HepG2 (cell line): Measurements from ENCODE around the gene USP35. TPM values are rescaled to one million over a fixed set of nuclear protein-coding genes. Genes with fewer than 3 reads are reported as not detected.

ENCODE experiments used
- EP300 ChIP-seq, 3 experiments: sonication (generic) in 1 of 3; formaldehyde crosslinking in 1 of 3; IDR thresholded peaks; 2 replicates each; pipeline versions ENCODE4 v1.5.1 to v1.6.1; 2011 to 2020; ENCODE audit warnings: low read depth in 2 of 3, low read length in 2 of 3, borderline replicate concordance in 1 of 3, improper control_type of control experiment in 1 of 3, mild to moderate bottlenecking in 1 of 3, missing genetic modification reagents in 1 of 3, moderate library complexity in 1 of 3
- GPN1 ChIP-seq: sonication (generic); formaldehyde crosslinking; IDR thresholded peaks from 2 replicates; pipeline ENCODE4 v1.5.1; 2020; ENCODE audit warnings: missing genetic modification reagents, borderline replicate concordance
- HMGXB3 ChIP-seq: sonication (generic); formaldehyde crosslinking; IDR thresholded peaks from 2 replicates; pipeline ENCODE4 v1.4.0; 2020; ENCODE audit warnings: missing genetic modification reagents, borderline replicate concordance
- IRF2 ChIP-seq: IDR thresholded peaks from 2 replicates; pipeline ENCODE4 v1.6.1; 2018; ENCODE audit warnings: missing genetic modification reagents, missing compliant biosample characterization
- JDP2 ChIP-seq: sonication (generic); formaldehyde crosslinking; IDR thresholded peaks from 2 replicates; pipeline ENCODE4 v1.8.1; 2022; ENCODE audit warnings: missing genetic modification reagents, borderline replicate concordance
- KDM5B ChIP-seq: sonication (generic); formaldehyde crosslinking; IDR thresholded peaks from 2 replicates; pipeline ENCODE4 v1.4.0; 2020; ENCODE audit warnings: missing genetic modification reagents, mild to moderate bottlenecking, borderline replicate concordance
- SMC3 ChIP-seq: IDR thresholded peaks from 2 replicates; pipeline ENCODE4 v1.6.1; 2011; ENCODE audit warnings: low read length, improper control_type of control experiment
- SOX13 ChIP-seq, 3 experiments: fragments of 450-650 bp in 1 of 3; sonication (generic) in 1 of 3; formaldehyde crosslinking in 1 of 3; IDR thresholded peaks in 2 of 3; conservative IDR thresholded peaks in 1 of 3; 2 replicates each; pipeline versions ENCODE4 v1.5.0 to v1.6.1; 2016 to 2020; ENCODE audit warnings: antibody characterized with exemption in 1 of 3, mild to moderate bottlenecking in 1 of 3, missing compliant biosample characterization in 1 of 3, missing genetic modification reagents in 1 of 3, moderate library complexity in 1 of 3
- ZIK1 ChIP-seq: sonication (generic); formaldehyde crosslinking; IDR thresholded peaks from 2 replicates; pipeline ENCODE4 v1.5.0; 2020; ENCODE audit warnings: mild to moderate bottlenecking, low read depth, missing genetic modification reagents, borderline replicate concordance
- ZNF720 ChIP-seq: sonication (generic); formaldehyde crosslinking; IDR thresholded peaks from 2 replicates; pipeline ENCODE4 v1.4.0; 2020; ENCODE audit warnings: missing genetic modification reagents
- polyA plus RNA-seq, 8 experiments: library from polyadenylated mRNA; depleted of rRNA in 3 of 8; stranded (reverse) in 7 of 8; unstranded in 1 of 8; fragments of >200 nt; fragmentation: Illumina TruSeq in 4 of 8; extraction: Trizol in 4 of 8; gene quantifications; 2 replicates each; pipeline versions ENCODE4 v1.2.1 to v1.2.3, GENCODE V29; 2011 to 2016; ENCODE audit warnings: low read depth in 4 of 8, missing spikeins in 1 of 8, mixed read lengths in 1 of 8; ENCODE audit not compliant: insufficient read depth in 1 of 8
- total RNA-seq, 5 experiments: library from RNA; depleted of rRNA; stranded (reverse); fragments of >200 nt; fragmentation: Illumina TruSeq; extraction: Trizol; gene quantifications; 2 replicates each; pipeline ENCODE4 v1.2.3, GENCODE V29; 2016; ENCODE audit warnings: low read depth in 1 of 5
- TF ChIP-seq, protein P1 (sequence below): sonication (generic); formaldehyde crosslinking; IDR thresholded peaks from 2 replicates; pipeline ENCODE4 v1.8.1; 2023; ENCODE audit warnings: mild to moderate bottlenecking, missing genetic modification reagents, borderline replicate concordance
- TF ChIP-seq, protein P2 (sequence below): sonication (generic); formaldehyde crosslinking; IDR thresholded peaks from 2 replicates; pipeline ENCODE4 v1.5.0; 2020; ENCODE audit warnings: mild to moderate bottlenecking, missing genetic modification reagents
- TF ChIP-seq, protein P3 (sequence below): sonication (generic); formaldehyde crosslinking; IDR thresholded peaks from 2 replicates; pipeline ENCODE4 v1.5.1; 2020; ENCODE audit warnings: missing genetic modification reagents, mild to moderate bottlenecking, borderline replicate concordance
- TF ChIP-seq, protein P4 (sequence below): IDR thresholded peaks from 2 replicates; pipeline ENCODE4 v1.6.1; 2016; ENCODE audit warnings: missing biosample characterization, missing genetic modification reagents, low read depth
- TF ChIP-seq, protein P5 (sequence below): sonication (generic); formaldehyde crosslinking; IDR thresholded peaks from 2 replicates; pipeline ENCODE4 v1.5.0; 2020; ENCODE audit warnings: mild to moderate bottlenecking, missing genetic modification reagents, moderate library complexity

USP35 gene
- total and polyA plus RNA-seq, 2 of the 13 experiments (the other 11 are each of a cell fraction or from before 2014, with no cell fraction given), result 4.6 to 7.7 TPM

DNA sequence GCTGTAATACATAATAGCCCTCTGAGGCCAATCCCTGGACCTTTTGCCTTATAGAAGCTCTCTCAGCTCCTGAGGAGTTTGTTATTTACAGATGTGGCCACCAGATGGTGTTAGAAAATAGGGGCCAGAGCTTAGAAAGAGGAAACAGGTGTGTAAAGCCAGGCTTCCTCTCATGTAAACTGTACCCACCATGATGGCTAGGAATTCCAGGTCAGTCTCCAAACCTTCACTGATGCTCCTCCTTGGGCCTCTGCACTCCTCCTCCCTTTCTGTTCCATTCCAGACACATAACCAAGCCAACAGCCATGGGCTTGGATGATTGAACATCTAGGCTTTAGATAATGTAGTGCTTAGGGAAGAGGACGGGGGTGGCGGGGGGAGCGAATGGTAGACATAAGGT is 39.7 kb downstream of the USP35 start (continued):
- TF ChIP-seq EP300 (IDR thresholded peaks at IDR 0.05; ENCODE audit: low read depth in 2 of 2, low read length in 2 of 2) (peak in 1 of 2 experiments; percentile 8; a peak in 1 of 4 replicates), EP300 (CRISPR knock-in tag; IDR thresholded peaks at IDR 0.05; ENCODE audit: borderline replicate concordance) (no peak), ZIK1 (CRISPR knock-in tag) (no peak), GPN1 (CRISPR knock-in tag) (no peak), IRF2 (peak; percentile 32; the same call in 1 of the 2 replicates), SMC3 (peak; percentile 86), SOX13 (IDR thresholded peaks at IDR 0.05) (no peak), SOX13 (CRISPR knock-in tag; conservative IDR thresholded peaks at IDR 0.05 in 1 of 2, IDR thresholded peaks at IDR 0.05 in 1 of 2) (no peak), ZNF720 (CRISPR knock-in tag) (no peak), JDP2 (CRISPR knock-in tag) (no peak), HMGXB3 (CRISPR knock-in tag) (no peak), KDM5B (CRISPR knock-in tag) (no peak)
- TF ChIP-seq, protein P1, sequence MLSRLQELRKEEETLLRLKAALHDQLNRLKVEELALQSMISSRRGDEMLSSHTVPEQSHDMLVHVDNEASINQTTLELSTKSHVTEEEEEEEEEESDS (CRISPR knock-in tag), result no peak
- TF ChIP-seq, protein P2, sequence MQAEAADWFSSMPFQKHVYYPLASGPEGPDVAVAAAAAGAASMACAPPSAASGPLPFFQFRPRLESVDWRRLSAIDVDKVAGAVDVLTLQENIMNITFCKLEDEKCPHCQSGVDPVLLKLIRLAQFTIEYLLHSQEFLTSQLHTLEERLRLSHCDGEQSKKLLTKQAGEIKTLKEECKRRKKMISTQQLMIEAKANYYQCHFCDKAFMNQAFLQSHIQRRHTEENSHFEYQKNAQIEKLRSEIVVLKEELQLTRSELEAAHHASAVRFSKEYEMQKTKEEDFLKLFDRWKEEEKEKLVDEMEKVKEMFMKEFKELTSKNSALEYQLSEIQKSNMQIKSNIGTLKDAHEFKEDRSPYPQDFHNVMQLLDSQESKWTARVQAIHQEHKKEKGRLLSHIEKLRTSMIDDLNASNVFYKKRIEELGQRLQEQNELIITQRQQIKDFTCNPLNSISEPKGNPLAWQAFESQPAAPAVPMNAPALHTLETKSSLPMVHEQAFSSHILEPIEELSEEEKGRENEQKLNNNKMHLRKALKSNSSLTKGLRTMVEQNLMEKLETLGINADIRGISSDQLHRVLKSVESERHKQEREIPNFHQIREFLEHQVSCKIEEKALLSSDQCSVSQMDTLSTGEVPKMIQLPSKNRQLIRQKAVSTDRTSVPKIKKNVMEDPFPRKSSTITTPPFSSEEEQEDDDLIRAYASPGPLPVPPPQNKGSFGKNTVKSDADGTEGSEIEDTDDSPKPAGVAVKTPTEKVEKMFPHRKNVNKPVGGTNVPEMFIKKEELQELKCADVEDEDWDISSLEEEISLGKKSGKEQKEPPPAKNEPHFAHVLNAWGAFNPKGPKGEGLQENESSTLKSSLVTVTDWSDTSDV (CRISPR knock-in tag), result no peak
- TF ChIP-seq, protein P3, sequence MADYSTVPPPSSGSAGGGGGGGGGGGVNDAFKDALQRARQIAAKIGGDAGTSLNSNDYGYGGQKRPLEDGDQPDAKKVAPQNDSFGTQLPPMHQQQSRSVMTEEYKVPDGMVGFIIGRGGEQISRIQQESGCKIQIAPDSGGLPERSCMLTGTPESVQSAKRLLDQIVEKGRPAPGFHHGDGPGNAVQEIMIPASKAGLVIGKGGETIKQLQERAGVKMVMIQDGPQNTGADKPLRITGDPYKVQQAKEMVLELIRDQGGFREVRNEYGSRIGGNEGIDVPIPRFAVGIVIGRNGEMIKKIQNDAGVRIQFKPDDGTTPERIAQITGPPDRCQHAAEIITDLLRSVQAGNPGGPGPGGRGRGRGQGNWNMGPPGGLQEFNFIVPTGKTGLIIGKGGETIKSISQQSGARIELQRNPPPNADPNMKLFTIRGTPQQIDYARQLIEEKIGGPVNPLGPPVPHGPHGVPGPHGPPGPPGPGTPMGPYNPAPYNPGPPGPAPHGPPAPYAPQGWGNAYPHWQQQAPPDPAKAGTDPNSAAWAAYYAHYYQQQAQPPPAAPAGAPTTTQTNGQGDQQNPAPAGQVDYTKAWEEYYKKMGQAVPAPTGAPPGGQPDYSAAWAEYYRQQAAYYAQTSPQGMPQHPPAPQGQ (CRISPR knock-in tag), result no peak
- TF ChIP-seq, protein P4, sequence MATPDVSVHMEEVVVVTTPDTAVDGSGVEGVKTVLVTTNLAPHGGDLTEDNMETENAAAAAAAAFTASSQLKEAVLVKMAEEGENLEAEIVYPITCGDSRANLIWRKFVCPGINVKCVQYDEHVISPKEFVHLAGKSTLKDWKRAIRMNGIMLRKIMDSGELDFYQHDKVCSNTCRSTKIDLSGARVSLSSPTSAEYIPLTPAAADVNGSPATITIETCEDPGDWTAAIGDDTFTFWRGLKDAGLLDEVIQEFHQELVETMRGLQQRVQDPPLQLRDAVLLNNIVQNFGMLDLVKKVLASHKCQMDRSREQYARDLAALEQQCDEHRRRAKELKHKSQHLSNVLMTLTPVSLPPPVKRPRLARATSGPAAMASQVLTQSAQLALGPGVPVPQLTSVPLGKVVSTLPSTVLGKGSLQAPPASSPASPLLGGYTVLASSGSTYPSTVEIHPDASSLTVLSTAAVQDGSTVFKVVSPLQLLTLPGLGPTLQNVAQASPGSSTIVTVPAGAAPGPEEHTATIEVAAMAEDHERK (CRISPR knock-in tag), result no peak
- TF ChIP-seq, protein P5, sequence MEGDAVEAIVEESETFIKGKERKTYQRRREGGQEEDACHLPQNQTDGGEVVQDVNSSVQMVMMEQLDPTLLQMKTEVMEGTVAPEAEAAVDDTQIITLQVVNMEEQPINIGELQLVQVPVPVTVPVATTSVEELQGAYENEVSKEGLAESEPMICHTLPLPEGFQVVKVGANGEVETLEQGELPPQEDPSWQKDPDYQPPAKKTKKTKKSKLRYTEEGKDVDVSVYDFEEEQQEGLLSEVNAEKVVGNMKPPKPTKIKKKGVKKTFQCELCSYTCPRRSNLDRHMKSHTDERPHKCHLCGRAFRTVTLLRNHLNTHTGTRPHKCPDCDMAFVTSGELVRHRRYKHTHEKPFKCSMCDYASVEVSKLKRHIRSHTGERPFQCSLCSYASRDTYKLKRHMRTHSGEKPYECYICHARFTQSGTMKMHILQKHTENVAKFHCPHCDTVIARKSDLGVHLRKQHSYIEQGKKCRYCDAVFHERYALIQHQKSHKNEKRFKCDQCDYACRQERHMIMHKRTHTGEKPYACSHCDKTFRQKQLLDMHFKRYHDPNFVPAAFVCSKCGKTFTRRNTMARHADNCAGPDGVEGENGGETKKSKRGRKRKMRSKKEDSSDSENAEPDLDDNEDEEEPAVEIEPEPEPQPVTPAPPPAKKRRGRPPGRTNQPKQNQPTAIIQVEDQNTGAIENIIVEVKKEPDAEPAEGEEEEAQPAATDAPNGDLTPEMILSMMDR, result peak; percentile 81
